RWPE1 (cell line): ENCODE measurements around the gene CD300H.

Experiments
- CTCF ChIA-PET: fragments of 350-600 bp; sonication (Branson Sonifier 250); formaldehyde crosslinking; extraction: SDS; loops from one replicate; lab custom pipeline; 2021; lab: Yijun Ruan, JAX
- POLR2A ChIA-PET: fragments of 400-600 bp; formaldehyde crosslinking; extraction: SDS; loops from one replicate; lab custom pipeline; 2020; ENCODE audit warnings: antibody characterized with exemption; ENCODE audit not compliant: low non-redundant PET; lab: Yijun Ruan, JAX
- DNase-seq: peaks from one replicate; pipeline ENCODE4 v3.0.0; 2012; ENCODE audit warnings: low spot score
- H3K27ac ChIP-seq: fragments of 450-650 bp; 2 replicates; pipeline ENCODE4 v1.5.1; 2017
- CTCF ChIP-seq: fragments of 450-650 bp; conservative IDR thresholded peaks from 2 replicates; pipeline ENCODE4 v1.5.1; 2017; ENCODE audit warnings: low read depth, mild to moderate bottlenecking

The CD300H gene

GRCh38 chr17:74531231-74531761 is 36.0 kb downstream of the CD300H start, which contains the start of gene CD300LB:
Gene CD300LB, minus strand, starts transcription at chr17:74531475. Its CDS starts 125 bp downstream, at chr17:74531350.
- H3K27ac ChIP-seq, result no peak within 1 kb of the TSS
- CTCF ChIA-PET, result no interaction called here
- DNase-seq, result no peak
- no peak for TF ChIP-seq CTCF
- POLR2A ChIA-PET, result interaction anchor here (0.7 kb wide), 1 partner anchor 328 kb away, joined by 3 read pairs; no protein-coding TSS in a partner anchor

GRCh38 chr17:74530831-74531150 is 36.5 kb downstream of the CD300H start:
- TF ChIP-seq CTCF, result no peak
- no peak overlapping the region for H3K27ac ChIP-seq
- DNase-seq, result no peak
- CTCF ChIA-PET, result interaction anchor here (0.9 kb wide), 1 partner anchor 36 kb away, joined by 5 read pairs; no protein-coding TSS in a partner anchor
- POLR2A ChIA-PET, result no interaction called here

GRCh38 chr17:74529243-74529642 is 38.1 kb downstream of the CD300H start:
- H3K27ac ChIP-seq, result no peak overlapping the region
- ChIA-PET CTCF (interaction anchor here (0.5 to 0.6 kb wide), 2 partner anchors 70 to 1003 kb away, joined by 3 read pairs; no protein-coding TSS in a partner anchor), POLR2A (no interaction called here)
- TF ChIP-seq CTCF, result no peak
- no peak for DNase-seq

- no peak for TF ChIP-seq CTCF
- CTCF ChIA-PET, result interaction anchor here (0.6 to 0.7 kb wide), 2 partner anchors 38 to 1003 kb away, joined by 3 read pairs; no protein-coding TSS in a partner anchor
- POLR2A ChIA-PET, result no interaction called here
- DNase-seq, result no peak
- no peak overlapping the region for H3K27ac ChIP-seq
These were observed 38.7 kb downstream of the CD300H start for GRCh38 chr17:74528491-74529199.

- ChIA-PET CTCF (interaction anchor here (0.7 kb wide), 1 partner anchor 39 kb away, joined by 3 read pairs; no protein-coding TSS in a partner anchor), POLR2A (no interaction called here)
- DNase-seq, result no peak
- no peak for TF ChIP-seq CTCF
- no peak overlapping the region for H3K27ac ChIP-seq
These were observed 39.6 kb downstream of the CD300H start for GRCh38 chr17:74527756-74528155.

- no peak for TF ChIP-seq CTCF
- ChIA-PET POLR2A (no interaction called here), CTCF (no interaction called here)
- no peak for DNase-seq
- H3K27ac ChIP-seq, result no peak overlapping the region
These were observed 40.2 kb downstream of the CD300H start for GRCh38 chr17:74527081-74527480.
